CD4-positive, alpha-beta T cell (primary cell): ENCODE data around the gene TMEM200B. TPM values are rescaled to one million over a fixed set of nuclear protein-coding genes. Genes with fewer than 3 reads are reported as not detected.
A peak's percentile ranks its signal among the peaks of the same experiment; 100 is the strongest.

ENCODE experiments used
- ATAC-seq: fragments of 200-7000 bp; cut with Tn5 transposase; one replicate; pipeline ENCODE4 v1.10.0; 2022; ENCODE audit warnings: mild to moderate bottlenecking; ENCODE audit not compliant: poor library complexity
- CTCF ChIA-PET: fragments of 350-600 bp; sonication (Branson Sonifier 250); formaldehyde crosslinking; loops from one replicate; lab custom pipeline; 2021; ENCODE audit warnings: antibody characterized with exemption, inconsistent platforms; lab: Charles Lee
- POLR2A ChIA-PET: fragments of 350-600 bp; sonication (Branson Sonifier 250); formaldehyde crosslinking; loops from one replicate; lab custom pipeline; 2021; ENCODE audit warnings: antibody characterized with exemption, inconsistent platforms; lab: Charles Lee
- DNase-seq, 14 experiments: peaks; one replicate each; pipeline ENCODE4 v3.0.0-alpha.2; 2013 to 2020; ENCODE audit warnings: mixed read lengths in 2 of 14
- H3K27ac ChIP-seq, 2 donors: one replicate each; pipeline versions ENCODE4 v1.5.1 to v1.7.0; 2013; ENCODE audit warnings: low read length in 2 of 2, low read depth in 1 of 2, mild to moderate bottlenecking in 1 of 2
- H3K27me3 ChIP-seq, 2 experiments: 1 replicate in 1 of 2; 2 replicates in 1 of 2; pipeline versions ENCODE4 v1.6.1 to v1.7.0; 2013; ENCODE audit warnings: low read length in 2 of 2, control low read depth in 1 of 2, mild to moderate bottlenecking in 1 of 2, moderate library complexity in 1 of 2; ENCODE audit not compliant: insufficient read depth in 2 of 2, control insufficient read depth in 1 of 2
- H3K36me3 ChIP-seq: one replicate; pipeline ENCODE4 v1.6.1; 2013; ENCODE audit warnings: low read length, control low read depth; ENCODE audit not compliant: insufficient read depth
- H3K4me1 ChIP-seq: one replicate; pipeline ENCODE4 v1.6.1; 2013; ENCODE audit warnings: low read length, control low read depth; ENCODE audit not compliant: insufficient read depth
- H3K4me3 ChIP-seq: one replicate; pipeline ENCODE4 v1.5.1; 2013; ENCODE audit warnings: mild to moderate bottlenecking, low read length, moderate library complexity
- H3K9me3 ChIP-seq, 2 experiments: 1 replicate in 1 of 2; 2 replicates in 1 of 2; pipeline versions ENCODE4 v1.6.1 to v1.7.0; 2013; ENCODE audit warnings: low read length in 2 of 2, mild to moderate bottlenecking in 2 of 2, control low read depth in 1 of 2, moderate library complexity in 1 of 2; ENCODE audit not compliant: control insufficient read depth in 1 of 2, insufficient read depth in 1 of 2
- H3K27ac Mint-ChIP-seq: one replicate; pipeline ENCODE4 v1.8.0; 2020; ENCODE audit warnings: mixed read lengths
- H3K27me3 Mint-ChIP-seq: one replicate; pipeline ENCODE4 v1.8.0; 2021; ENCODE audit warnings: mixed read lengths
- H3K36me3 Mint-ChIP-seq: one replicate; pipeline ENCODE4 v1.8.0; 2021; ENCODE audit warnings: low read depth, mixed read lengths
- H3K4me1 Mint-ChIP-seq: one replicate; pipeline ENCODE4 v1.8.0; 2021; ENCODE audit warnings: low read depth, mixed read lengths
- H3K4me3 Mint-ChIP-seq: one replicate; pipeline ENCODE4 v1.8.0; 2020; ENCODE audit warnings: mild to moderate bottlenecking, mixed read lengths
- H3K9me3 Mint-ChIP-seq: one replicate; pipeline ENCODE4 v1.8.0; 2020; ENCODE audit warnings: mixed read lengths
- intact Hi-C, 2 experiments: fragments of 100-400 bp; cut with DNase I in 1 of 2; cut with micrococcal nuclease in 1 of 2; formaldehyde crosslinking; loops; one replicate each; pipeline versions ENCODE4 v1.15.1 to v1.9.0; 2023 to 2025; cut with DNase I, micrococcal nuclease
- total RNA-seq, 174 experiments: library from RNA in 2 of 174; stranded (reverse) in 2 of 174; gene quantifications; one replicate each; pipeline ENCODE4 v1.2.3 and lab custom pipeline; 2021 to 2026
- TF ChIP-seq, protein P1 (sequence below): fragments of 200-600 bp; IDR thresholded peaks from one replicate; pipeline ENCODE4 v1.8.0; 2022; ENCODE audit warnings: antibody characterized with exemption, mild to moderate bottlenecking

TMEM200B gene
- total RNA-seq, 2 experiments from 2014 or later: not detected

DNA sequence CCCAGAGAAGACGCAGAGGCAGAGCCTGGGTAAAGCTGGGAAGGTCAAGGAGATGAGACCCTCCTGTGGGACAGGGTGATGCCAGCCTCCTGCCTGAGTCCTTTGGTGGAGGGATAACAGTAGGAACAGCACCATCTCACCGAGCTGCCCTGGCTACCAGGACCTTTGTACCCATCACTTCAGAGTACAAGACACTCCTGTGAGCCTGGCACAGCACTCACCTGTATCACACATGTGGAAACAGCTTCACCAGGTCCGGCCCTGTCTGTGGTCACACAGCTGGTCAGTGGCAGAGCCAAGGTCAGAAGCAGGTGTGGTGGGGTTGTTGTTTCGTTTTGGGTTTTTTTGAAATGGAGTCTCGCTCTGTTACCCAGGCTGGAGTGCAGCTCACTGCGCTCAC lies 5.0 kb upstream of the TMEM200B start:
- TF ChIP-seq, protein P1, sequence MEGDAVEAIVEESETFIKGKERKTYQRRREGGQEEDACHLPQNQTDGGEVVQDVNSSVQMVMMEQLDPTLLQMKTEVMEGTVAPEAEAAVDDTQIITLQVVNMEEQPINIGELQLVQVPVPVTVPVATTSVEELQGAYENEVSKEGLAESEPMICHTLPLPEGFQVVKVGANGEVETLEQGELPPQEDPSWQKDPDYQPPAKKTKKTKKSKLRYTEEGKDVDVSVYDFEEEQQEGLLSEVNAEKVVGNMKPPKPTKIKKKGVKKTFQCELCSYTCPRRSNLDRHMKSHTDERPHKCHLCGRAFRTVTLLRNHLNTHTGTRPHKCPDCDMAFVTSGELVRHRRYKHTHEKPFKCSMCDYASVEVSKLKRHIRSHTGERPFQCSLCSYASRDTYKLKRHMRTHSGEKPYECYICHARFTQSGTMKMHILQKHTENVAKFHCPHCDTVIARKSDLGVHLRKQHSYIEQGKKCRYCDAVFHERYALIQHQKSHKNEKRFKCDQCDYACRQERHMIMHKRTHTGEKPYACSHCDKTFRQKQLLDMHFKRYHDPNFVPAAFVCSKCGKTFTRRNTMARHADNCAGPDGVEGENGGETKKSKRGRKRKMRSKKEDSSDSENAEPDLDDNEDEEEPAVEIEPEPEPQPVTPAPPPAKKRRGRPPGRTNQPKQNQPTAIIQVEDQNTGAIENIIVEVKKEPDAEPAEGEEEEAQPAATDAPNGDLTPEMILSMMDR: no peak
- H3K9me3 ChIP-seq: no peaks in the 10 kb centered on the region
- Mint-ChIP-seq H3K4me3 (no peak overlapping the region), H3K4me1 (peaks cover 8% of the 10 kb centered on the region), H3K27ac (no peak overlapping the region), H3K9me3 (no peaks in the 10 kb centered on the region), H3K27me3 (peaks cover 30% of the 10 kb centered on the region), H3K36me3 (no peaks in the 10 kb centered on the region)
- no peak for DNase-seq
- H3K27ac ChIP-seq: no peak overlapping the region
- peaks cover 9 to 17% of the 10 kb centered on the region in 2 experiments for H3K27me3 ChIP-seq
- H3K36me3 ChIP-seq: no peaks in the 10 kb centered on the region
- no peak overlapping the region for H3K4me3 ChIP-seq
- POLR2A ChIA-PET: no interaction called here
- H3K4me1 ChIP-seq: peaks cover 12% of the 10 kb centered on the region
- intact Hi-C loops: loop anchor here (10.0 kb wide), 2 partner anchors 46 to 76 kb away; no protein-coding TSS in a partner anchor
- no peak for ATAC-seq
- CTCF ChIA-PET: no interaction called here

DNA sequence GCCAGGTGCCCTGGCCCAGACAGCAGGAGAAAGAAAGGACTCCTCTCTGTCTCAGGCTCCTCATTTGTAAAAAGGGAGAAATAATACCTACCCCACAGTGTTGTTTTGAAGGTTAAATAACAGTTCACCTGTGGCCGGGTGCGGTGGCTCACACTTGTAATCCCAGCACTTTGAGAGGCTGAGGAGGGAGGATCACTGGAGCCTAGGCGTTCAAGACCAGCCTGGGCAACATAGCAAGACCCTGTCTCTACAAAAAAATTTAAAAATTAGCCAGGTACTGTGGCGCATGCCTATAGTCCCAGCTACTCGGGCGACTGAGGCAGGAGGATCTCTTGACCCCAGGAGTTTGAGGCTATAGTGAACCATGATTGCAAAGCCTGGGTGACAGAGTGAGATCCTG lies 2.5 kb upstream of the TMEM200B start:
- H3K36me3 Mint-ChIP-seq: no peaks in the 10 kb centered on the region
- H3K4me3 Mint-ChIP-seq: peak overlapping the region; percentile 78
- DNase-seq (no peak), ATAC-seq (no peak)
- TF ChIP-seq, protein P1: no peak
- H3K36me3 ChIP-seq: no peaks in the 10 kb centered on the region
- H3K27me3 Mint-ChIP-seq: peaks cover 26% of the 10 kb centered on the region
- H3K27ac ChIP-seq: no peak overlapping the region
- H3K9me3 Mint-ChIP-seq: no peaks in the 10 kb centered on the region
- CTCF ChIA-PET: no interaction called here
- H3K27me3 ChIP-seq: peaks cover 21 to 39% of the 10 kb centered on the region in 2 experiments
- peaks cover 8% of the 10 kb centered on the region for H3K4me1 Mint-ChIP-seq
- peaks cover 35% of the 10 kb centered on the region for H3K4me1 ChIP-seq
- H3K9me3 ChIP-seq: peaks cover 0 to 3% of the 10 kb centered on the region in 2 experiments
- H3K27ac Mint-ChIP-seq: no peak overlapping the region
- POLR2A ChIA-PET: no interaction called here
- intact Hi-C loops: loop anchor here (10.0 kb wide), 2 partner anchors 49 to 79 kb away; no protein-coding TSS in a partner anchor
- H3K4me3 ChIP-seq: no peak overlapping the region

- H3K36me3 Mint-ChIP-seq: no peaks in the 10 kb centered on the region
- Histone ChIP-seq H3K36me3 (no peaks in the 10 kb centered on the region), H3K4me1 (peaks cover 39% of the 10 kb centered on the region), H3K27ac (no peak overlapping the region), H3K9me3 (peaks cover 0 to 3% of the 10 kb centered on the region in 2 experiments), H3K4me3 (no peak overlapping the region), H3K27me3 (peaks cover 24 to 43% of the 10 kb centered on the region in 2 experiments)
- no peak for ATAC-seq
- intact Hi-C loops: loop anchor here (10.0 kb wide), 2 partner anchors 49 to 79 kb away; no protein-coding TSS in a partner anchor
- no peak overlapping the region for H3K27ac Mint-ChIP-seq
- CTCF ChIA-PET: no interaction called here
- H3K9me3 Mint-ChIP-seq: no peaks in the 10 kb centered on the region
- peaks cover 8% of the 10 kb centered on the region for H3K4me1 Mint-ChIP-seq
- TF ChIP-seq, protein P1: no peak
- POLR2A ChIA-PET: no interaction called here
- peaks cover 26% of the 10 kb centered on the region for H3K27me3 Mint-ChIP-seq
- no peak for DNase-seq
- H3K4me3 Mint-ChIP-seq: peak overlapping the region; percentile 78
Observed at GRCh38 chr1:29125788-29126187, 2.1 kb upstream of the TMEM200B start.
